Measurements from ENCODE around the gene CPSF7. TPM values are rescaled to one million over a fixed set of nuclear protein-coding genes. Genes with fewer than 3 reads are reported as not detected.

CPSF7 gene
- total and polyA plus RNA-seq, 10 of the 15 experiments (the other 5 are each of a cell fraction or from before 2014, with no cell fraction given), result 14.9 to 93.1 (median 60.9) TPM

GRCh38 chr11:61445516-61445915, 15.7 kb upstream of the CPSF7 start:
- Histone ChIP-seq H3K79me2 (ENCODE audit: control insufficient read depth, insufficient read depth, low read length) (no peaks in the 10 kb centered on the region; the same call in 1 of the 2 replicates), H3K27me3 (replicated peaks in 1 of 2; ENCODE audit: control insufficient read depth in 2 of 2, insufficient read depth in 2 of 2, low read length in 1 of 2) (no peaks in the 10 kb centered on the region), H3K4me3 (no peak overlapping the region), H3K36me3 (ENCODE audit: control insufficient read depth in 2 of 2, insufficient read depth in 2 of 2, low read length in 1 of 2) (peaks cover 16 to 36% of the 10 kb centered on the region in 2 experiments), H3K4me1 (ENCODE audit: control insufficient read depth, insufficient read depth, low read length) (no peaks in the 10 kb centered on the region), H3K9me3 (replicated peaks; ENCODE audit: control insufficient read depth, insufficient read depth, low read length) (no peaks in the 10 kb centered on the region), H3K9ac (ENCODE audit: control insufficient read depth, insufficient read depth, low read length) (no peak overlapping the region), H4K20me1 (ENCODE audit: control insufficient read depth, insufficient read depth) (no peaks in the 10 kb centered on the region; the same call in 1 of the 2 replicates), H3K27ac (ENCODE audit: control insufficient read depth, insufficient read depth) (no peak overlapping the region), H3K4me2 (ENCODE audit: control insufficient read depth, insufficient read depth) (no peak overlapping the region), H2AFZ (ENCODE audit: control insufficient read depth, low read depth, low read length) (no peak overlapping the region)
- BruUV-seq (replicated peaks), result TSS peak; percentile 5
- no peak for FAIRE-seq
- WGBS (ENCODE audit: insufficient coverage, insufficient replicate concordance, low lambda C conversion rate, missing lambda C conversion rate), result 70% methylated on average over 4 of the region's 4 CpGs
- in situ Hi-C loops (cut with MboI), result no loop called here
- no peak for DNase-seq (ENCODE audit: low read depth, low spot score)
- POLR2A ChIA-PET, result no interaction called here
- SMC1A ChIA-PET (ENCODE audit: uncharacterized antibody, unreplicated experiment), result interaction anchor here (1.2 to 1.5 kb wide), 2 partner anchors 36 to 288 kb away, joined by 3 read pairs; no protein-coding TSS in a partner anchor
- RAD21 ChIA-PET (ENCODE audit: unreplicated experiment), result interaction anchor here (2.8 to 3.3 kb wide), 2 partner anchors 72 to 193 kb away, joined by 11 to 26 read pairs; no protein-coding TSS in a partner anchor
- TF ChIP-seq ZNF592 (IDR thresholded peaks at IDR 0.05) (no peak), RBBP5 (conservative IDR thresholded peaks at IDR 0.05) (no peak), RCOR1 (conservative IDR thresholded peaks at IDR 0.05; ENCODE audit: low read depth, low read length) (no peak), BHLHE40 (IDR thresholded peaks at IDR 0.05; ENCODE audit: borderline replicate concordance in 1 of 2, low read depth in 2 of 2, low read length in 1 of 2) (no peak), TAF1 (IDR thresholded peaks at IDR 0.05; ENCODE audit: borderline replicate concordance, low read depth, low read length) (no peak), ZNF207 (IDR thresholded peaks at IDR 0.05; ENCODE audit: borderline replicate concordance) (no peak), ZNF384 (IDR thresholded peaks at IDR 0.05; ENCODE audit: borderline replicate concordance, low read depth, low read length) (no peak), ETV6 (conservative IDR thresholded peaks at IDR 0.05 in 1 of 2, IDR thresholded peaks at IDR 0.05 in 1 of 2; ENCODE audit: borderline replicate concordance in 1 of 2, low read depth in 1 of 2) (no peak), JUND (IDR thresholded peaks at IDR 0.05; ENCODE audit: low read depth, low read length) (no peak), YBX1 (IDR thresholded peaks at IDR 0.05) (no peak), KLF5 (IDR thresholded peaks at IDR 0.05; ENCODE audit: partially characterized antibody) (no peak)
- no peak for ATAC-seq
- CTCF ChIA-PET, result interaction anchor here (0.8 to 8.1 kb wide), 22 partner anchors 8 to 535 kb away, joined by 3 to 75 read pairs (median 4); partner anchors contain the start of genes CPSF7 and SDHAF2
- intact Hi-C loops (cut with micrococcal nuclease; ENCODE audit: unreplicated experiment), result no loop called here
